WTC11 (cell line): ENCODE results near the gene KLHL29. TPM values are rescaled to one million over a fixed set of nuclear protein-coding genes. Genes with fewer than 3 reads are reported as not detected.

Experiments used
- ATAC-seq: fragments of 200-7000 bp; cut with Tn5 transposase; 2 replicates; pipeline ENCODE4 v1.10.0; 2021; ENCODE audit warnings: mild to moderate bottlenecking, moderate library complexity
- CTCF ChIA-PET: fragments of 300-600 bp; sonication (Branson Sonifier 250); formaldehyde crosslinking; loops from one replicate; lab custom pipeline; 2021; ENCODE audit warnings: antibody characterized with exemption; lab: Charles Lee
- POLR2A ChIA-PET: fragments of 350-600 bp; sonication (Branson Sonifier 250); formaldehyde crosslinking; loops from one replicate; lab custom pipeline; 2021; ENCODE audit warnings: antibody characterized with exemption; lab: Charles Lee
- DNase-seq: peaks from one replicate; pipeline ENCODE4 v3.0.0; 2021; ENCODE audit warnings: low spot score
- H3K27ac Mint-ChIP-seq: 2 replicates; pipeline ENCODE4 v1.8.0; 2021; ENCODE audit warnings: mixed read lengths
- H3K27me3 Mint-ChIP-seq: 2 replicates; pipeline ENCODE4 v1.8.0; 2021; ENCODE audit warnings: low read depth, mild to moderate bottlenecking, moderate library complexity, mixed read lengths
- H3K36me3 Mint-ChIP-seq: 2 replicates; pipeline ENCODE4 v1.8.0; 2021; ENCODE audit warnings: mixed read lengths
- H3K4me1 Mint-ChIP-seq: 2 replicates; pipeline ENCODE4 v1.8.0; 2022; ENCODE audit warnings: mixed read lengths
- H3K4me3 Mint-ChIP-seq: 2 replicates; pipeline ENCODE4 v1.8.0; 2021; ENCODE audit warnings: mild to moderate bottlenecking, moderate library complexity, mixed read lengths
- H3K9me3 Mint-ChIP-seq: 2 replicates; pipeline ENCODE4 v1.8.0; 2021; ENCODE audit warnings: mixed read lengths
- ATF2 ChIP-seq: sonication (generic); formaldehyde crosslinking; IDR thresholded peaks from 2 replicates; pipeline ENCODE4 v1.8.1; 2022; ENCODE audit warnings: low read depth, missing genetic modification reagents, borderline replicate concordance
- CREB1 ChIP-seq: sonication (generic); formaldehyde crosslinking; IDR thresholded peaks from 2 replicates; pipeline ENCODE4 v1.8.0; 2023; ENCODE audit warnings: mild to moderate bottlenecking, missing genetic modification reagents
- CREM ChIP-seq: sonication (generic); formaldehyde crosslinking; IDR thresholded peaks from 2 replicates; pipeline ENCODE4 v1.8.1; 2022; ENCODE audit warnings: mild to moderate bottlenecking, missing genetic modification reagents, moderate library complexity
- EMX1 ChIP-seq: fragments of 250-450 bp; sonication (Bioruptor Pico); IDR thresholded peaks from 2 replicates; pipeline ENCODE4 v1.8.0; 2021; ENCODE audit warnings: mild to moderate bottlenecking
- ETV6 ChIP-seq: sonication (generic); formaldehyde crosslinking; IDR thresholded peaks from 2 replicates; pipeline ENCODE4 v1.8.1; 2022; ENCODE audit warnings: mild to moderate bottlenecking, missing genetic modification reagents
- FOXJ3 ChIP-seq: sonication (generic); formaldehyde crosslinking; IDR thresholded peaks from 2 replicates; pipeline ENCODE4 v1.9.0; 2021; ENCODE audit warnings: missing genetic modification reagents, mild to moderate bottlenecking, borderline replicate concordance
- JAZF1 ChIP-seq: fragments of 250-450 bp; sonication (Bioruptor Pico); IDR thresholded peaks from 2 replicates; pipeline ENCODE4 v1.9.0; 2021; ENCODE audit warnings: moderate library complexity, mild to moderate bottlenecking, inconsistent platforms
- KAT7 ChIP-seq: sonication (generic); formaldehyde crosslinking; IDR thresholded peaks from 2 replicates; pipeline ENCODE4 v1.8.1; 2023; ENCODE audit warnings: missing genetic modification reagents, mild to moderate bottlenecking, borderline replicate concordance
- MXD4 ChIP-seq: fragments of 250-450 bp; sonication (Bioruptor Pico); IDR thresholded peaks from 2 replicates; pipeline ENCODE4 v1.8.0; 2021; ENCODE audit warnings: mild to moderate bottlenecking, moderate library complexity, borderline replicate concordance
- NFATC4 ChIP-seq: fragments of 250-450 bp; sonication (Bioruptor Pico); IDR thresholded peaks from 2 replicates; pipeline ENCODE4 v1.9.0; 2021; ENCODE audit warnings: mild to moderate bottlenecking
- NFYB ChIP-seq: sonication (generic); formaldehyde crosslinking; conservative IDR thresholded peaks from 2 replicates; pipeline ENCODE4 v1.8.0; 2022; ENCODE audit warnings: low read depth, missing genetic modification reagents
- NR1H2 ChIP-seq: sonication (generic); formaldehyde crosslinking; IDR thresholded peaks from 2 replicates; pipeline ENCODE4 v1.9.0; 2021; ENCODE audit warnings: mild to moderate bottlenecking, moderate library complexity, missing genetic modification reagents
- RELA ChIP-seq: sonication (generic); formaldehyde crosslinking; IDR thresholded peaks from 2 replicates; pipeline ENCODE4 v1.8.1; 2022; ENCODE audit warnings: missing genetic modification reagents, mild to moderate bottlenecking, borderline replicate concordance
- TCF7 ChIP-seq: sonication (generic); formaldehyde crosslinking; IDR thresholded peaks from 2 replicates; pipeline ENCODE4 v1.8.0; 2022; ENCODE audit warnings: mild to moderate bottlenecking, low read depth, missing genetic modification reagents, moderate library complexity
- TP53 ChIP-seq: sonication (generic); formaldehyde crosslinking; IDR thresholded peaks from 2 replicates; pipeline ENCODE4 v1.8.1; 2023; ENCODE audit warnings: mild to moderate bottlenecking, missing genetic modification reagents
- ZNF121 ChIP-seq: sonication (generic); formaldehyde crosslinking; IDR thresholded peaks from 2 replicates; pipeline ENCODE4 v1.8.0; 2023; ENCODE audit warnings: missing genetic modification reagents
- ZNF219 ChIP-seq: sonication (generic); formaldehyde crosslinking; IDR thresholded peaks from 2 replicates; pipeline ENCODE4 v1.8.0; 2023; ENCODE audit warnings: missing genetic modification reagents, mild to moderate bottlenecking, borderline replicate concordance
- ZNF232 ChIP-seq: sonication (generic); formaldehyde crosslinking; IDR thresholded peaks from 2 replicates; pipeline ENCODE4 v1.8.0; 2022; ENCODE audit warnings: mild to moderate bottlenecking, missing genetic modification reagents
- ZNF317 ChIP-seq: sonication (generic); formaldehyde crosslinking; IDR thresholded peaks from 2 replicates; pipeline ENCODE4 v1.8.1; 2023; ENCODE audit warnings: low read depth, mild to moderate bottlenecking, moderate library complexity, missing genetic modification reagents, borderline replicate concordance
- ZNF423 ChIP-seq: fragments of 250-450 bp; sonication (Bioruptor Pico); IDR thresholded peaks from 2 replicates; pipeline ENCODE4 v2.1.2; 2022; ENCODE audit warnings: mild to moderate bottlenecking, moderate library complexity
- total RNA-seq: library from RNA; stranded (reverse); gene quantifications from 3 replicates; pipeline ENCODE4 v1.2.3, GENCODE V29; 2021
- TF ChIP-seq, protein P1 (sequence below): fragments of 250-450 bp; sonication (Bioruptor Pico); IDR thresholded peaks from 2 replicates; pipeline ENCODE4 v1.8.0; 2021; ENCODE audit warnings: mild to moderate bottlenecking
- TF ChIP-seq, protein P2 (sequence below): sonication (generic); formaldehyde crosslinking; IDR thresholded peaks from 2 replicates; pipeline ENCODE4 v1.8.0; 2022; ENCODE audit warnings: mild to moderate bottlenecking, missing genetic modification reagents
- TF ChIP-seq, protein P3 (sequence below): sonication (generic); formaldehyde crosslinking; IDR thresholded peaks from 2 replicates; pipeline ENCODE4 v1.8.0; 2023; ENCODE audit warnings: mild to moderate bottlenecking, missing genetic modification reagents
- TF ChIP-seq, protein P4 (sequence below): sonication (generic); formaldehyde crosslinking; IDR thresholded peaks from 2 replicates; pipeline ENCODE4 v1.8.1; 2023; ENCODE audit warnings: mild to moderate bottlenecking, missing genetic modification reagents, moderate library complexity
- TF ChIP-seq, protein P5 (sequence below): sonication (generic); formaldehyde crosslinking; IDR thresholded peaks from 2 replicates; pipeline ENCODE4 v1.8.1; 2022; ENCODE audit warnings: mild to moderate bottlenecking, moderate library complexity, missing genetic modification reagents
- TF ChIP-seq, protein P6 (sequence below): sonication (generic); formaldehyde crosslinking; IDR thresholded peaks from 2 replicates; pipeline ENCODE4 v1.8.1; 2023; ENCODE audit warnings: mild to moderate bottlenecking, missing genetic modification reagents

The KLHL29 gene
- total RNA-seq, 1 experiment from 2014 or later, result 7.1 TPM

- DNase-seq, result no peak
- POLR2A ChIA-PET, result no interaction called here
- CTCF ChIA-PET, result interaction anchor here (0.9 kb wide), 1 partner anchor 10 kb away, joined by 5 read pairs; no protein-coding TSS in a partner anchor
- no peak for ATAC-seq
- peaks cover 28% of the 10 kb centered on the region for H3K9me3 Mint-ChIP-seq
- no peak overlapping the region for H3K27ac Mint-ChIP-seq
- TF ChIP-seq ZNF317, result no peak
- TF ChIP-seq RELA (CRISPR knock-in tag), result no peak
- TF ChIP-seq TP53 (CRISPR knock-in tag), result no peak
- no peak for TF ChIP-seq ZNF121
- TF ChIP-seq, protein P1, sequence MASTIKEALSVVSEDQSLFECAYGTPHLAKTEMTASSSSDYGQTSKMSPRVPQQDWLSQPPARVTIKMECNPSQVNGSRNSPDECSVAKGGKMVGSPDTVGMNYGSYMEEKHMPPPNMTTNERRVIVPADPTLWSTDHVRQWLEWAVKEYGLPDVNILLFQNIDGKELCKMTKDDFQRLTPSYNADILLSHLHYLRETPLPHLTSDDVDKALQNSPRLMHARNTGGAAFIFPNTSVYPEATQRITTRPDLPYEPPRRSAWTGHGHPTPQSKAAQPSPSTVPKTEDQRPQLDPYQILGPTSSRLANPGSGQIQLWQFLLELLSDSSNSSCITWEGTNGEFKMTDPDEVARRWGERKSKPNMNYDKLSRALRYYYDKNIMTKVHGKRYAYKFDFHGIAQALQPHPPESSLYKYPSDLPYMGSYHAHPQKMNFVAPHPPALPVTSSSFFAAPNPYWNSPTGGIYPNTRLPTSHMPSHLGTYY (CRISPR knock-in tag), result no peak
- TF ChIP-seq, protein P2, sequence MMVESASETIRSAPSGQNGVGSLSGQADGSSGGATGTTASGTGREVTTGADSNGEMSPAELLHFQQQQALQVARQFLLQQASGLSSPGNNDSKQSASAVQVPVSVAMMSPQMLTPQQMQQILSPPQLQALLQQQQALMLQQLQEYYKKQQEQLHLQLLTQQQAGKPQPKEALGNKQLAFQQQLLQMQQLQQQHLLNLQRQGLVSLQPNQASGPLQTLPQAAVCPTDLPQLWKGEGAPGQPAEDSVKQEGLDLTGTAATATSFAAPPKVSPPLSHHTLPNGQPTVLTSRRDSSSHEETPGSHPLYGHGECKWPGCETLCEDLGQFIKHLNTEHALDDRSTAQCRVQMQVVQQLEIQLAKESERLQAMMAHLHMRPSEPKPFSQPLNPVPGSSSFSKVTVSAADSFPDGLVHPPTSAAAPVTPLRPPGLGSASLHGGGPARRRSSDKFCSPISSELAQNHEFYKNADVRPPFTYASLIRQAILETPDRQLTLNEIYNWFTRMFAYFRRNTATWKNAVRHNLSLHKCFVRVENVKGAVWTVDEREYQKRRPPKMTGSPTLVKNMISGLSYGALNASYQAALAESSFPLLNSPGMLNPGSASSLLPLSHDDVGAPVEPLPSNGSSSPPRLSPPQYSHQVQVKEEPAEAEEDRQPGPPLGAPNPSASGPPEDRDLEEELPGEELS (CRISPR knock-in tag), result no peak
- no peak for TF ChIP-seq ZNF219 (CRISPR knock-in tag)
- no peak for TF ChIP-seq ATF2
- TF ChIP-seq TCF7, result no peak
- TF ChIP-seq ZNF232 (CRISPR knock-in tag), result no peak
- no peak for TF ChIP-seq KAT7 (CRISPR knock-in tag)
- no peak for TF ChIP-seq ZNF423 (CRISPR knock-in tag)
- no peak for TF ChIP-seq FOXJ3 (CRISPR knock-in tag)
- TF ChIP-seq, protein P3, sequence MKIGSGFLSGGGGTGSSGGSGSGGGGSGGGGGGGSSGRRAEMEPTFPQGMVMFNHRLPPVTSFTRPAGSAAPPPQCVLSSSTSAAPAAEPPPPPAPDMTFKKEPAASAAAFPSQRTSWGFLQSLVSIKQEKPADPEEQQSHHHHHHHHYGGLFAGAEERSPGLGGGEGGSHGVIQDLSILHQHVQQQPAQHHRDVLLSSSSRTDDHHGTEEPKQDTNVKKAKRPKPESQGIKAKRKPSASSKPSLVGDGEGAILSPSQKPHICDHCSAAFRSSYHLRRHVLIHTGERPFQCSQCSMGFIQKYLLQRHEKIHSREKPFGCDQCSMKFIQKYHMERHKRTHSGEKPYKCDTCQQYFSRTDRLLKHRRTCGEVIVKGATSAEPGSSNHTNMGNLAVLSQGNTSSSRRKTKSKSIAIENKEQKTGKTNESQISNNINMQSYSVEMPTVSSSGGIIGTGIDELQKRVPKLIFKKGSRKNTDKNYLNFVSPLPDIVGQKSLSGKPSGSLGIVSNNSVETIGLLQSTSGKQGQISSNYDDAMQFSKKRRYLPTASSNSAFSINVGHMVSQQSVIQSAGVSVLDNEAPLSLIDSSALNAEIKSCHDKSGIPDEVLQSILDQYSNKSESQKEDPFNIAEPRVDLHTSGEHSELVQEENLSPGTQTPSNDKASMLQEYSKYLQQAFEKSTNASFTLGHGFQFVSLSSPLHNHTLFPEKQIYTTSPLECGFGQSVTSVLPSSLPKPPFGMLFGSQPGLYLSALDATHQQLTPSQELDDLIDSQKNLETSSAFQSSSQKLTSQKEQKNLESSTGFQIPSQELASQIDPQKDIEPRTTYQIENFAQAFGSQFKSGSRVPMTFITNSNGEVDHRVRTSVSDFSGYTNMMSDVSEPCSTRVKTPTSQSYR, result no peak
- no peak for TF ChIP-seq MXD4
- no peak for TF ChIP-seq NFATC4
- TF ChIP-seq CREB1 (CRISPR knock-in tag), result no peak
- H3K27me3 Mint-ChIP-seq, result peaks cover 22% of the 10 kb centered on the region
- no peak overlapping the region for H3K4me3 Mint-ChIP-seq
- H3K36me3 Mint-ChIP-seq, result no peaks in the 10 kb centered on the region
- no peaks in the 10 kb centered on the region for H3K4me1 Mint-ChIP-seq
Measured at GRCh38 chr2:23342075-23342474, 42.9 kb upstream of the KLHL29 start.

- no peaks in the 10 kb centered on the region for H3K36me3 Mint-ChIP-seq
- TF ChIP-seq ZNF423 (CRISPR knock-in tag), result no peak
- TF ChIP-seq KAT7 (CRISPR knock-in tag), result no peak
- no peak for TF ChIP-seq NR1H2 (CRISPR knock-in tag)
- no peak for TF ChIP-seq ETV6
- TF ChIP-seq, protein P1 (CRISPR knock-in tag), result no peak
- TF ChIP-seq JAZF1 (CRISPR knock-in tag), result no peak
- TF ChIP-seq NFYB (CRISPR knock-in tag), result no peak
- TF ChIP-seq, protein P4, sequence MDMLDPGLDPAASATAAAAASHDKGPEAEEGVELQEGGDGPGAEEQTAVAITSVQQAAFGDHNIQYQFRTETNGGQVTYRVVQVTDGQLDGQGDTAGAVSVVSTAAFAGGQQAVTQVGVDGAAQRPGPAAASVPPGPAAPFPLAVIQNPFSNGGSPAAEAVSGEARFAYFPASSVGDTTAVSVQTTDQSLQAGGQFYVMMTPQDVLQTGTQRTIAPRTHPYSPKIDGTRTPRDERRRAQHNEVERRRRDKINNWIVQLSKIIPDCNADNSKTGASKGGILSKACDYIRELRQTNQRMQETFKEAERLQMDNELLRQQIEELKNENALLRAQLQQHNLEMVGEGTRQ (CRISPR knock-in tag), result no peak
- TF ChIP-seq, protein P5, sequence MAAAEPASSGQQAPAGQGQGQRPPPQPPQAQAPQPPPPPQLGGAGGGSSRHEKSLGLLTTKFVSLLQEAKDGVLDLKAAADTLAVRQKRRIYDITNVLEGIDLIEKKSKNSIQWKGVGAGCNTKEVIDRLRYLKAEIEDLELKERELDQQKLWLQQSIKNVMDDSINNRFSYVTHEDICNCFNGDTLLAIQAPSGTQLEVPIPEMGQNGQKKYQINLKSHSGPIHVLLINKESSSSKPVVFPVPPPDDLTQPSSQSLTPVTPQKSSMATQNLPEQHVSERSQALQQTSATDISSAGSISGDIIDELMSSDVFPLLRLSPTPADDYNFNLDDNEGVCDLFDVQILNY (CRISPR knock-in tag), result no peak
- TF ChIP-seq, protein P6, sequence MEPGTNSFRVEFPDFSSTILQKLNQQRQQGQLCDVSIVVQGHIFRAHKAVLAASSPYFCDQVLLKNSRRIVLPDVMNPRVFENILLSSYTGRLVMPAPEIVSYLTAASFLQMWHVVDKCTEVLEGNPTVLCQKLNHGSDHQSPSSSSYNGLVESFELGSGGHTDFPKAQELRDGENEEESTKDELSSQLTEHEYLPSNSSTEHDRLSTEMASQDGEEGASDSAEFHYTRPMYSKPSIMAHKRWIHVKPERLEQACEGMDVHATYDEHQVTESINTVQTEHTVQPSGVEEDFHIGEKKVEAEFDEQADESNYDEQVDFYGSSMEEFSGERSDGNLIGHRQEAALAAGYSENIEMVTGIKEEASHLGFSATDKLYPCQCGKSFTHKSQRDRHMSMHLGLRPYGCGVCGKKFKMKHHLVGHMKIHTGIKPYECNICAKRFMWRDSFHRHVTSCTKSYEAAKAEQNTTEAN (CRISPR knock-in tag), result no peak
- TF ChIP-seq EMX1, result no peak
- no peak for TF ChIP-seq CREM (CRISPR knock-in tag)
- TF ChIP-seq MXD4, result no peak
Measured at GRCh38 chr2:23346029-23346428, 39.0 kb upstream of the KLHL29 start.

More at GRCh38 chr2:23346029-23346428, 39.0 kb upstream of the KLHL29 start:
- CTCF ChIA-PET, result no interaction called here
- Mint-ChIP-seq H3K27ac (no peak overlapping the region), H3K9me3 (peaks cover 16% of the 10 kb centered on the region), H3K27me3 (peaks cover 20% of the 10 kb centered on the region), H3K4me1 (no peaks in the 10 kb centered on the region), H3K4me3 (no peak overlapping the region)
- DNase-seq, result no peak
- POLR2A ChIA-PET, result no interaction called here
- ATAC-seq, result no peak
